22Rv1 (cell line): ENCODE data around the gene ADCY7.

Source experiments
- CTCF ChIP-seq: fragments of 450-650 bp; IDR thresholded peaks from 2 replicates; pipeline ENCODE4 v1.5.1; 2017; ENCODE audit warnings: mild to moderate bottlenecking
- ZFX ChIP-seq: fragments of 450-650 bp; IDR thresholded peaks from 2 replicates; pipeline ENCODE4 v1.6.1; 2017; ENCODE audit warnings: antibody characterized with exemption, borderline replicate concordance

- TF ChIP-seq CTCF, result no peak
- TF ChIP-seq ZFX, result no peak
Measured at GRCh38 chr16:50351116-50351515, 84.8 kb downstream of the ADCY7 start.
